ENCODE data around the gene RPL35.
A peak's percentile ranks its signal among the peaks of the same experiment; 100 is the strongest.

RPL35 gene

DNA sequence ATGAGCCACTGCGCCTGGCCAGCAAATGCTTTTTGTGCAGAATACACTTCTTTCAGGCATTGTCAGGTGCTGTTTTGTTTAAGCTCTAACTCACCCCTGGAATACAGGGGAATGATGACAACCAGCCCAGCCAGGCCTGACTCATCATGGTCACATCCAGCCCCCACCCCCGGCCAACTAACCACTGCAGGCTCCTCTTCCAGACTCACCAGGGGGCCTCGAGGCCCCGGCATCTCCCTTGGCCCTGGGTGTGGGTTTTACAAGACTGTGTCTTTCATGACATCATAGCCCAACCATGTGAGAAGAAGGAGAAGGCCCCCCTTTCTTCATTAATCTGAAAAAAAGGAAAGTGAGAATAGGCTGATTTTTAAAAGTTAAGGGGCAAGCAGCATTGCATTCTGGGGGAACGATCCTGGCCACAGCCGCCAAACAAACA is 49.3 kb downstream of the RPL35 start:
- H3K9me3 ChIP-seq (ENCODE audit: control insufficient read depth in 1 of 2, low read length in 2 of 2), result no peaks in the 10 kb centered on the region
- H3K27ac ChIP-seq (ENCODE audit: low read length), result no peak overlapping the region
- H3K4me1 ChIP-seq (ENCODE audit: control insufficient read depth in 1 of 2, insufficient read depth in 2 of 2, low read length in 2 of 2), result peaks cover 4 to 27% of the 10 kb centered on the region in 2 donors
- H3K27me3 ChIP-seq (ENCODE audit: low read depth, low read length), result no peaks in the 10 kb centered on the region
- no peak overlapping the region for H3K4me3 ChIP-seq (ENCODE audit: low read depth in 1 of 2, low read length in 2 of 2)
- no peaks in the 10 kb centered on the region for H3K36me3 ChIP-seq (ENCODE audit: control insufficient read depth in 1 of 2, insufficient read depth in 2 of 2, low read length in 2 of 2)

DNA sequence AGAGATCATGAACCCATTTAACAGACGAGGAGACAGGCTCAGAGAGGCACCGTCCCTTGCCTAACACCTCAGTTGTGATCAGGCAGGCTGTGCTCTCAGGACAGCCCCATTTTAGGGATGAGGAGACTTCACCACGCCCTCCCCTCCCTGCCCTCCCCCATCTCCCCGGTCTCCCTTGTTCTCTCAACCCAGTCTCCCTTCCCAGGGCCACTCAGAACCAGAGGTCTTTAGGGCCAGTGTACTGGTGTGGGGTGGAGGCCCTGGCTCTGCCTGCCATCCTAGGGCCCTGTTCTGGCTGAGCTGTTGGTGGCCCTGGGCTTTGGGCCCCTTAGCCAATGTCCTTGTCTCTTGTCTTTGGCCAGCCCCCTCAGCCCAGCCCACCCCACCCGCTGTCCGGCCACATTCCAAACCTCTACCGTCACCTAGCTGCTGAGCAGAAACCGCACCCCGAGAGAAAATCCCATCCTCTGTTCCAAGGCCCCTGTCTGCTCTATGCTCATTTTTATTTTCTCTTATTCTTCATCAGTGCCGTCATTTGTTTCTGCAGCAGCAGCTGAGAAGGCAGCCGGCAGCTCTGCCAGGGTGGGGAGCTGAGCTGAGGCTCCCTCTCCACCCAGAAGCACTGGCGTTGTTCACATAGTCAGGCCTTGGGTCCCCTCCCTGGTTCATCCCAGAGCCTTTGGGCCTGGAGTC is 50.9 kb downstream of the RPL35 start:
- H3K36me3 ChIP-seq (ENCODE audit: control insufficient read depth in 1 of 2, insufficient read depth in 2 of 2, low read length in 2 of 2), result no peaks in the 10 kb centered on the region
- H3K27ac ChIP-seq (ENCODE audit: low read length), result peak overlapping the region; percentile 73
- H3K27me3 ChIP-seq (ENCODE audit: low read depth, low read length), result no peaks in the 10 kb centered on the region
- H3K4me1 ChIP-seq (ENCODE audit: control insufficient read depth in 1 of 2, insufficient read depth in 2 of 2, low read length in 2 of 2), result peaks cover 4 to 27% of the 10 kb centered on the region in 2 donors
- H3K9me3 ChIP-seq (ENCODE audit: control insufficient read depth in 1 of 2, low read length in 2 of 2), result no peaks in the 10 kb centered on the region
- H3K4me3 ChIP-seq (ENCODE audit: low read depth in 1 of 2, low read length in 2 of 2), result peak overlapping the region in 1 of 2 donors; percentile 32

DNA sequence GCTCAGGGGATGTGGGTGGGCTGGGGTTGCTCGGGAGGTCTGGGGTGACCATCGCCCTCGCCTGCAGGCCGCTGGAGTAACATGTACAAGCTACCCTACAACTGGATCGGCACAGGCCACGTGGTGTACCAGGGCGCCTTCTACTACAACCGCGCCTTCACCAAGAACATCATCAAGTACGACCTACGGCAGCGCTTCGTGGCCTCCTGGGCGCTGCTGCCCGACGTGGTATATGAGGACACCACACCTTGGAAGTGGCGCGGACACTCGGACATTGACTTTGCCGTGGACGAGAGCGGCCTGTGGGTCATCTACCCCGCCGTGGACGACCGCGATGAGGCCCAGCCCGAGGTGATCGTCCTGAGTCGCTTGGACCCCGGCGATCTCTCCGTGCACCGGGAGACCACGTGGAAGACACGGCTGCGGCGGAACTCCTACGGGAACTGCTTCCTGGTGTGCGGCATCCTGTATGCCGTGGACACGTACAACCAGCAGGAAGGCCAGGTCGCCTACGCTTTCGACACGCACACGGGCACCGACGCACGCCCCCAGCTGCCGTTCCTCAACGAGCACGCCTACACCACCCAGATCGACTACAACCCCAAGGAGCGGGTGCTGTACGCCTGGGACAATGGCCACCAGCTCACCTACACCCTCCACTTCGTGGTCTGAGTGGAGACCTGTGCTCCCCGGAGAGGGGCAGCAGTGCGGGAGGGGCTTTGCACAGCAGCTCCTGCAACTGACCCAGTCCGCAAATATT is 51.8 kb downstream of the RPL35 start:
- no peaks in the 10 kb centered on the region for H3K27me3 ChIP-seq (ENCODE audit: low read depth, low read length)
- H3K4me3 ChIP-seq (ENCODE audit: low read depth in 1 of 2, low read length in 2 of 2), result no peak overlapping the region
- no peaks in the 10 kb centered on the region for H3K9me3 ChIP-seq (ENCODE audit: control insufficient read depth in 1 of 2, low read length in 2 of 2)
- peaks cover 4 to 27% of the 10 kb centered on the region in 2 donors for H3K4me1 ChIP-seq (ENCODE audit: control insufficient read depth in 1 of 2, insufficient read depth in 2 of 2, low read length in 2 of 2)
- H3K36me3 ChIP-seq (ENCODE audit: control insufficient read depth in 1 of 2, insufficient read depth in 2 of 2, low read length in 2 of 2), result no peaks in the 10 kb centered on the region
- H3K27ac ChIP-seq (ENCODE audit: low read length), result no peak overlapping the region

- H3K4me3 ChIP-seq (ENCODE audit: low read depth in 1 of 2, low read length in 2 of 2), result no peak overlapping the region
These were observed 52.5 kb downstream of the RPL35 start for GRCh38 chr9:124809211-124809610.

DNA sequence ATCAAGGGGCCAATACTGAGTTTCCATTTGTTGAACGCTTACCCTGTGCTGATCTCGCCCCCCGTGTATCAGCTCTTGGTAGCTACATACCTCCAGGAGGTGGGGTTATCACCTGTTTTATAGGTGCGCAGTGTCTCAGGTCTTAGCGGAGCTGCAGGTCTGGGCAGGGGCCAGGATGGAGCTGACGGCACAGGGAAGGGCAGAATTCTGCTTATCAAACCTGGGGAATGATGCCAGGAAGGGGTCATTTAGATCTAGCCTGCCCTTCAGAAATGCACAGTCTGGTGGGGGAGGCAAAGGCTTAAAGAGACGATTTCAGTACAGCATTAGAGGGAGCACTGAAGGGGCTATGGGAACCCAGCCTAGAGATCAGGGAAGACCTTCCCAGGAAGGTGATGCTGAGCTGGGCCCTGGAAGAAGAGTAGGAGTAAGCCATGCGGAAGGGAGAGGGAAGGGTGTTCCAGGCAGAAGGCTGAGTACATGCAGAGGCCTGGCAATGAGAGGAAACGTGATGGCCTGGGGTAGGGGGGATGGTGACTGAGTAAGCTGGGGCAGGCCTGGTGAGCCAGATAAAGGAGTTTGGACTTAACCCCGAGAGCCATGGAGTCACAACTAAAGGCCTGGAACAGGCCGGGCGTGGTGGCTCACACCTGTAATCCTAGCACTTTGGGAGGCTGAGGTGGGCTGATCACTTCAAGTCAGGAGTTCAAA is 53.4 kb downstream of the RPL35 start:
- H3K4me1 ChIP-seq (ENCODE audit: control insufficient read depth in 1 of 2, insufficient read depth in 2 of 2, low read length in 2 of 2), result peaks cover 4 to 26% of the 10 kb centered on the region in 2 donors
- H3K9me3 ChIP-seq (ENCODE audit: control insufficient read depth in 1 of 2, low read length in 2 of 2), result no peaks in the 10 kb centered on the region
- no peaks in the 10 kb centered on the region for H3K27me3 ChIP-seq (ENCODE audit: low read depth, low read length)

More at GRCh38 chr9:124809211-124809610, 52.5 kb downstream of the RPL35 start:
- Histone ChIP-seq H3K27me3 (ENCODE audit: low read depth, low read length) (no peaks in the 10 kb centered on the region), H3K4me1 (ENCODE audit: control insufficient read depth in 1 of 2, insufficient read depth in 2 of 2, low read length in 2 of 2) (peaks cover 4 to 27% of the 10 kb centered on the region in 2 donors), H3K9me3 (ENCODE audit: control insufficient read depth in 1 of 2, low read length in 2 of 2) (no peaks in the 10 kb centered on the region), H3K27ac (ENCODE audit: low read length) (no peak overlapping the region), H3K36me3 (ENCODE audit: control insufficient read depth in 1 of 2, insufficient read depth in 2 of 2, low read length in 2 of 2) (no peaks in the 10 kb centered on the region)

More for the DNA sequence above, 53.4 kb downstream of the RPL35 start:
- Histone ChIP-seq H3K27ac (ENCODE audit: low read length) (no peak overlapping the region), H3K4me3 (ENCODE audit: low read depth in 1 of 2, low read length in 2 of 2) (no peak overlapping the region), H3K36me3 (ENCODE audit: control insufficient read depth in 1 of 2, insufficient read depth in 2 of 2, low read length in 2 of 2) (no peaks in the 10 kb centered on the region)
